ENCODE data around the gene ANKRD52.
A peak's percentile ranks its signal among the peaks of the same experiment; 100 is the strongest.

Gene ANKRD52

GRCh38 chr12:56234746-56235436 is 23.3 kb downstream of the ANKRD52 start:
- TF ChIP-seq CTCF (IDR thresholded peaks at IDR 0.05; ENCODE audit: borderline replicate concordance, control extremely low read depth, extremely low read depth, insufficient read depth, missing control alignments) = no peak
- no peak for DNase-seq (ENCODE audit: low spot score)
- in situ Hi-C loops (cut with MboI; ENCODE audit: low sequenced_read_pairs, unreplicated experiment) = no loop called here

- in situ Hi-C loops (cut with MboI; ENCODE audit: low sequenced_read_pairs, unreplicated experiment) = no loop called here
- TF ChIP-seq CTCF (IDR thresholded peaks at IDR 0.05; ENCODE audit: borderline replicate concordance, control extremely low read depth, extremely low read depth, insufficient read depth, missing control alignments) = no peak
Observed at GRCh38 chr12:56231184-56231582, 27.0 kb downstream of the ANKRD52 start.

GRCh38 chr12:56230432-56231183 is 27.6 kb downstream of the ANKRD52 start:
- TF ChIP-seq CTCF (IDR thresholded peaks at IDR 0.05; ENCODE audit: borderline replicate concordance, control extremely low read depth, extremely low read depth, insufficient read depth, missing control alignments) = no peak
- peak; percentile 34 for DNase-seq (ENCODE audit: low spot score)
- in situ Hi-C loops (cut with MboI; ENCODE audit: low sequenced_read_pairs, unreplicated experiment) = no loop called here

More at GRCh38 chr12:56231184-56231582, 27.0 kb downstream of the ANKRD52 start:
- no peak for DNase-seq (ENCODE audit: low spot score)

- peak; percentile 24 for DNase-seq (ENCODE audit: low spot score)
- in situ Hi-C loops (cut with MboI; ENCODE audit: low sequenced_read_pairs, unreplicated experiment) = no loop called here
- TF ChIP-seq CTCF (IDR thresholded peaks at IDR 0.05; ENCODE audit: borderline replicate concordance, control extremely low read depth, extremely low read depth, insufficient read depth, missing control alignments) = no peak
Observed at GRCh38 chr12:56229916-56230431, 28.2 kb downstream of the ANKRD52 start, which contains the start of gene SLC39A5. Gene SLC39A5 (plus strand): TSS chr12:56230051. CDS start chr12:56231275, 1,224 bp downstream.

- in situ Hi-C loops (cut with MboI; ENCODE audit: low sequenced_read_pairs, unreplicated experiment) = no loop called here
- no peak for DNase-seq (ENCODE audit: low spot score)
- TF ChIP-seq CTCF (IDR thresholded peaks at IDR 0.05; ENCODE audit: borderline replicate concordance, control extremely low read depth, extremely low read depth, insufficient read depth, missing control alignments) = no peak
Observed at GRCh38 chr12:56229082-56229481, 29.1 kb downstream of the ANKRD52 start.

- in situ Hi-C loops (cut with MboI; ENCODE audit: low sequenced_read_pairs, unreplicated experiment) = loop anchor here (25.0 kb wide), 1 partner anchor 237 kb away; the partner anchor contains the start of genes MIP and SPRYD4
- peak; percentile 23 for DNase-seq (ENCODE audit: low spot score)
- no peak for TF ChIP-seq CTCF (IDR thresholded peaks at IDR 0.05; ENCODE audit: borderline replicate concordance, control extremely low read depth, extremely low read depth, insufficient read depth, missing control alignments)
Observed at GRCh38 chr12:56224954-56225353, 33.2 kb downstream of the ANKRD52 start.
